GM10266 (cell line): ENCODE measurements around the gene MGLL.

Experiments
- DNase-seq: peaks from one replicate; pipeline ENCODE4 v3.0.0; 2012; ENCODE audit errors: extremely low spot score
- CTCF ChIP-seq: IDR thresholded peaks from 2 replicates; pipeline ENCODE4 v1.5.1; 2012; ENCODE audit warnings: mild to moderate bottlenecking, low read depth; ENCODE audit not compliant: control insufficient read depth, insufficient read depth; ENCODE audit errors: missing control alignments

The MGLL gene

GRCh38 chr3:127746400-127747057, 75.8 kb downstream of the MGLL start:
- TF ChIP-seq CTCF, result no peak
- DNase-seq, result no peak

GRCh38 chr3:127745656-127746399, 76.5 kb downstream of the MGLL start:
- DNase-seq, result no peak
- no peak for TF ChIP-seq CTCF

- no peak for DNase-seq
- no peak for TF ChIP-seq CTCF
Observed at GRCh38 chr3:127744875-127745274, 77.4 kb downstream of the MGLL start.

GRCh38 chr3:127744253-127744815, 78.0 kb downstream of the MGLL start:
- TF ChIP-seq CTCF, result no peak
- DNase-seq, result no peak

GRCh38 chr3:127743351-127744252, 78.7 kb downstream of the MGLL start:
- no peak for TF ChIP-seq CTCF
- no peak for DNase-seq

- no peak for TF ChIP-seq CTCF
- DNase-seq, result no peak
Observed at GRCh38 chr3:127742580-127742979, 79.7 kb downstream of the MGLL start.
